ENCODE results near the gene CBARP. TPM values are rescaled to one million over a fixed set of nuclear protein-coding genes. Genes with fewer than 3 reads are reported as not detected.

Gene CBARP
- total RNA-seq, 1 donor from 2014 or later = 74.7 TPM

DNA sequence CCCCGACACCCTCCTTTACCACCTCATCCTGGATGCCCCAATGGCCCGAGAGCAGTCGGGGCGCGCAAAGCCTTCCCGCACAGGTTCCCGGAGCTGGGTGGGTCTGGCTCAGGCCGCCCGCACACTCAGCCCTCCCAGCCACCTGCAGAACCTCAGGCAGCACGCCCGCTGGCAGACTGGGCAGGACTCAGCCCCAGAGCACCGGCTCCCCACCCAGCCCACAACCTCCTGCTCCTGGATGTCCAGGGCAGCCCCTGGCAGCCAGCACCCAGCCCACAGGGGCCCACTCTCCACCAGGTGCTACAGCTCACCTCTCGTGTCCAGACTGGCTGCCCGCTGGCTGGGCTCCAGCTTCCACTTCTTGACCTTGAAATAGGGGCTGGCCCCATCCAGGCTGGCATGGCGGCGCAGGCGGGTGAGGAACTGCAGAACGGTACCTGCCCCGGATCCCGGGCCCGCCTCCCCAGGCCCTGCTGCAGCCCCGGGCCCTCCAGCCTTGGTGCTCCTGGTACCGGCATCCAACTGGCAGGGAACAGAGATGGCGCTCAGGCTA lies 4.6 kb downstream of the CBARP start:
- Mint-ChIP-seq H3K27me3 (ENCODE audit: unreplicated experiment) (peaks cover 6% of the 10 kb centered on the region), H3K4me1 (ENCODE audit: low read depth, unreplicated experiment) (peaks cover 6% of the 10 kb centered on the region), H3K9me3 (ENCODE audit: unreplicated experiment) (peaks cover 6% of the 10 kb centered on the region), H3K36me3 (ENCODE audit: unreplicated experiment) (no peaks in the 10 kb centered on the region), H3K4me3 (ENCODE audit: unreplicated experiment) (no peak overlapping the region), H3K27ac (ENCODE audit: unreplicated experiment) (no peak overlapping the region)
- TF ChIP-seq, protein P1, sequence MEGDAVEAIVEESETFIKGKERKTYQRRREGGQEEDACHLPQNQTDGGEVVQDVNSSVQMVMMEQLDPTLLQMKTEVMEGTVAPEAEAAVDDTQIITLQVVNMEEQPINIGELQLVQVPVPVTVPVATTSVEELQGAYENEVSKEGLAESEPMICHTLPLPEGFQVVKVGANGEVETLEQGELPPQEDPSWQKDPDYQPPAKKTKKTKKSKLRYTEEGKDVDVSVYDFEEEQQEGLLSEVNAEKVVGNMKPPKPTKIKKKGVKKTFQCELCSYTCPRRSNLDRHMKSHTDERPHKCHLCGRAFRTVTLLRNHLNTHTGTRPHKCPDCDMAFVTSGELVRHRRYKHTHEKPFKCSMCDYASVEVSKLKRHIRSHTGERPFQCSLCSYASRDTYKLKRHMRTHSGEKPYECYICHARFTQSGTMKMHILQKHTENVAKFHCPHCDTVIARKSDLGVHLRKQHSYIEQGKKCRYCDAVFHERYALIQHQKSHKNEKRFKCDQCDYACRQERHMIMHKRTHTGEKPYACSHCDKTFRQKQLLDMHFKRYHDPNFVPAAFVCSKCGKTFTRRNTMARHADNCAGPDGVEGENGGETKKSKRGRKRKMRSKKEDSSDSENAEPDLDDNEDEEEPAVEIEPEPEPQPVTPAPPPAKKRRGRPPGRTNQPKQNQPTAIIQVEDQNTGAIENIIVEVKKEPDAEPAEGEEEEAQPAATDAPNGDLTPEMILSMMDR (IDR thresholded peaks at IDR 0.05; ENCODE audit: partially characterized antibody, unreplicated experiment) = no peak
- DNase-seq = no peak

DNA sequence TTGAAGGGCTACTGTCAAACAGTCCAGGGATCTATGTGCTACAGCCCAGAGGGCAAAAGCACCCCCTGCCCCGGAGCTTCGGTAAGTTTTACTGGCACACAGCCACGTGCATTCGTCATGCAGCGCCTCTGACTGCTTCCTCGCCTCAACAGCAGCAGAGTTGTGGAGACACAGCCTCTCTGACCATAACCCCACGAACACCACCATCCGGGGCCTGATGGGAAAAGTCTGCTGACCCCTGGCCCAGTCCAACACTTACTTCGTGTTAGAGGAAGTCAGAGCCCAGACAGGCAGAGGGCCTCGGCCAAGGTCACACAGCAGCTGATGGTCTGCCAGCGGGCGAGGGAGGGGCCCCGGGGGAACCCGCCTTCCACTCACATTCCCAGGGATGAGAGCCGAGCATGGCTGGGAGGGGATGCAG lies 5.1 kb downstream of the CBARP start:
- TF ChIP-seq, protein P1 (IDR thresholded peaks at IDR 0.05; ENCODE audit: partially characterized antibody, unreplicated experiment) = no peak
- Mint-ChIP-seq H3K4me1 (ENCODE audit: low read depth, unreplicated experiment) (peaks cover 6% of the 10 kb centered on the region), H3K4me3 (ENCODE audit: unreplicated experiment) (peak overlapping the region; percentile 30), H3K9me3 (ENCODE audit: unreplicated experiment) (peaks cover 7% of the 10 kb centered on the region), H3K36me3 (ENCODE audit: unreplicated experiment) (no peaks in the 10 kb centered on the region), H3K27me3 (ENCODE audit: unreplicated experiment) (peaks cover 7% of the 10 kb centered on the region), H3K27ac (ENCODE audit: unreplicated experiment) (peak overlapping the region; percentile 43)
- no peak for DNase-seq

GRCh38 chr19:1231729-1232637 lies 5.8 kb downstream of the CBARP start:
- DNase-seq = no peak
- H3K27ac Mint-ChIP-seq (ENCODE audit: unreplicated experiment) = peak overlapping the region; percentile 43
- H3K4me1 Mint-ChIP-seq (ENCODE audit: low read depth, unreplicated experiment) = peaks cover 6% of the 10 kb centered on the region
- H3K36me3 Mint-ChIP-seq (ENCODE audit: unreplicated experiment) = no peaks in the 10 kb centered on the region
- H3K4me3 Mint-ChIP-seq (ENCODE audit: unreplicated experiment) = peak overlapping the region; percentile 63
- peaks cover 7% of the 10 kb centered on the region for H3K27me3 Mint-ChIP-seq (ENCODE audit: unreplicated experiment)
- H3K9me3 Mint-ChIP-seq (ENCODE audit: unreplicated experiment) = peaks cover 9% of the 10 kb centered on the region
- TF ChIP-seq, protein P1 (IDR thresholded peaks at IDR 0.05; ENCODE audit: partially characterized antibody, unreplicated experiment) = no peak

- TF ChIP-seq, protein P1 (IDR thresholded peaks at IDR 0.05; ENCODE audit: partially characterized antibody, unreplicated experiment) = no peak
- no peaks in the 10 kb centered on the region for H3K36me3 Mint-ChIP-seq (ENCODE audit: unreplicated experiment)
- H3K27me3 Mint-ChIP-seq (ENCODE audit: unreplicated experiment) = peaks cover 7% of the 10 kb centered on the region
- no peak for DNase-seq
- peaks cover 9% of the 10 kb centered on the region for H3K9me3 Mint-ChIP-seq (ENCODE audit: unreplicated experiment)
- H3K27ac Mint-ChIP-seq (ENCODE audit: unreplicated experiment) = no peak overlapping the region
- H3K4me1 Mint-ChIP-seq (ENCODE audit: low read depth, unreplicated experiment) = peaks cover 6% of the 10 kb centered on the region
- no peak overlapping the region for H3K4me3 Mint-ChIP-seq (ENCODE audit: unreplicated experiment)
These were observed 6.9 kb downstream of the CBARP start for GRCh38 chr19:1230783-1231489.

Data from glutamatergic neuron (in vitro differentiated cells).